HepG2 (cell line): ENCODE results near the gene ANKS4B. TPM values are rescaled to one million over a fixed set of nuclear protein-coding genes. Genes with fewer than 3 reads are reported as not detected.

ENCODE experiments used
- HMG20B ChIP-seq: conservative IDR thresholded peaks from 2 replicates; pipeline ENCODE4 v1.6.1; 2016; ENCODE audit warnings: missing genetic modification reagents, missing compliant biosample characterization
- JARID2 ChIP-seq: sonication (generic); formaldehyde crosslinking; IDR thresholded peaks from 2 replicates; pipeline ENCODE4 v1.8.1; 2023; ENCODE audit warnings: missing genetic modification reagents, inconsistent platforms; ENCODE audit not compliant: insufficient replicate concordance
- KLF12 ChIP-seq: sonication (generic); formaldehyde crosslinking; IDR thresholded peaks from 2 replicates; pipeline ENCODE4 v1.4.0; 2020; ENCODE audit warnings: missing genetic modification reagents, borderline replicate concordance
- KLF15 ChIP-seq: sonication (generic); formaldehyde crosslinking; IDR thresholded peaks from 2 replicates; pipeline ENCODE4 v1.8.1; 2023; ENCODE audit warnings: borderline replicate concordance, mild to moderate bottlenecking, inconsistent platforms, missing genetic modification reagents, mixed read lengths
- NFE2 ChIP-seq: sonication (generic); formaldehyde crosslinking; IDR thresholded peaks from 2 replicates; pipeline ENCODE4 v1.4.0; 2020; ENCODE audit warnings: missing genetic modification reagents
- NRL ChIP-seq: sonication (generic); formaldehyde crosslinking; IDR thresholded peaks from 2 replicates; pipeline ENCODE4 v1.5.0; 2020; ENCODE audit warnings: missing genetic modification reagents, mild to moderate bottlenecking, moderate library complexity, borderline replicate concordance
- RBM22 ChIP-seq: fragments of 200-400 bp; formaldehyde crosslinking; optimal IDR thresholded peaks from 2 replicates; pipeline ENCODE3; 2017; ENCODE audit warnings: mild to moderate bottlenecking, low read length, moderate library complexity
- SYNCRIP ChIP-seq: fragments of 200-400 bp; formaldehyde crosslinking; IDR thresholded peaks from 2 replicates; pipeline ENCODE4 v1.6.1; 2018; ENCODE audit warnings: mild to moderate bottlenecking, low read depth, low read length; ENCODE audit not compliant: insufficient read depth
- TFDP2 ChIP-seq: sonication (generic); formaldehyde crosslinking; IDR thresholded peaks from 2 replicates; pipeline ENCODE4 v1.4.0; 2020; ENCODE audit warnings: missing genetic modification reagents
- USF2 ChIP-seq, 2 experiments: sonication (generic) in 1 of 2; formaldehyde crosslinking in 1 of 2; IDR thresholded peaks; 2 replicates each; pipeline versions ENCODE4 v1.5.1 to v1.6.1; 2011 to 2020; ENCODE audit warnings: borderline replicate concordance in 1 of 2, low read depth in 1 of 2, low read length in 1 of 2, mild to moderate bottlenecking in 1 of 2, missing genetic modification reagents in 1 of 2, moderate library complexity in 1 of 2
- ZBTB14 ChIP-seq: sonication (generic); formaldehyde crosslinking; IDR thresholded peaks from 2 replicates; pipeline ENCODE4 v1.4.0; 2020; ENCODE audit warnings: missing genetic modification reagents
- ZBTB49 ChIP-seq: sonication (generic); formaldehyde crosslinking; IDR thresholded peaks from 2 replicates; pipeline ENCODE4 v1.4.0; 2020; ENCODE audit warnings: missing genetic modification reagents, borderline replicate concordance
- ZNF256 ChIP-seq: sonication (generic); formaldehyde crosslinking; conservative IDR thresholded peaks from 2 replicates; pipeline ENCODE4 v1.4.0; 2020; ENCODE audit warnings: missing genetic modification reagents
- ZNF317 ChIP-seq: sonication (generic); formaldehyde crosslinking; IDR thresholded peaks from 2 replicates; pipeline ENCODE4 v1.5.0; 2020; ENCODE audit warnings: mild to moderate bottlenecking, missing genetic modification reagents
- ZNF326 ChIP-seq: sonication (generic); formaldehyde crosslinking; IDR thresholded peaks from 2 replicates; pipeline ENCODE4 v1.4.0; 2020; ENCODE audit warnings: missing genetic modification reagents, borderline replicate concordance
- ZNF687 ChIP-seq: sonication (generic); formaldehyde crosslinking; IDR thresholded peaks from 2 replicates; pipeline ENCODE4 v1.5.1; 2020; ENCODE audit warnings: mild to moderate bottlenecking, missing genetic modification reagents, moderate library complexity
- ZNF724P ChIP-seq: sonication (generic); formaldehyde crosslinking; IDR thresholded peaks from 2 replicates; pipeline ENCODE4 v1.8.0; 2022; ENCODE audit warnings: missing genetic modification reagents, borderline replicate concordance
- polyA plus RNA-seq, 8 experiments: library from polyadenylated mRNA; depleted of rRNA in 3 of 8; stranded (reverse) in 7 of 8; unstranded in 1 of 8; fragments of >200 nt; fragmentation: Illumina TruSeq in 4 of 8; extraction: Trizol in 4 of 8; gene quantifications; 2 replicates each; pipeline versions ENCODE4 v1.2.1 to v1.2.3, GENCODE V29; 2011 to 2016; ENCODE audit warnings: low read depth in 4 of 8, missing spikeins in 1 of 8, mixed read lengths in 1 of 8; ENCODE audit not compliant: insufficient read depth in 1 of 8
- total RNA-seq, 5 experiments: library from RNA; depleted of rRNA; stranded (reverse); fragments of >200 nt; fragmentation: Illumina TruSeq; extraction: Trizol; gene quantifications; 2 replicates each; pipeline ENCODE4 v1.2.3, GENCODE V29; 2016; ENCODE audit warnings: low read depth in 1 of 5

Gene ANKS4B
- total and polyA plus RNA-seq, 2 of the 13 experiments (the other 11 are each of a cell fraction or from before 2014, with no cell fraction given): 6.5 to 30.0 TPM

- TF ChIP-seq ZBTB49 (CRISPR knock-in tag) (no peak), NRL (CRISPR knock-in tag) (no peak), ZNF256 (CRISPR knock-in tag) (no peak), ZNF317 (peak; percentile 88), NFE2 (CRISPR knock-in tag) (no peak), KLF15 (CRISPR knock-in tag) (no peak), TFDP2 (CRISPR knock-in tag) (peak; percentile 57; the same call in 1 of the 2 replicates), ZBTB14 (CRISPR knock-in tag) (no peak), ZNF724P (CRISPR knock-in tag) (no peak), SYNCRIP (no peak), RBM22 (no peak), ZNF687 (CRISPR knock-in tag) (no peak), KLF12 (peak; percentile 53; the same call in 1 of the 2 replicates), ZNF326 (no peak), USF2 (IDR thresholded peaks at IDR 0.05; ENCODE audit: low read depth, low read length) (no peak), USF2 (CRISPR knock-in tag; IDR thresholded peaks at IDR 0.05; ENCODE audit: borderline replicate concordance) (no peak), HMG20B (no peak), JARID2 (CRISPR knock-in tag) (peak; percentile 87)
These were observed at the start of gene ANKS4B (continued) for GRCh38 chr16:21233521-21234150.
